HEK293 (cell line): ENCODE measurements around the gene RFC1.

Source experiments
- CTCF ChIA-PET: fragments of 350-600 bp; formaldehyde crosslinking; extraction: SDS; loops from one replicate; lab custom pipeline; 2021; ENCODE audit warnings: antibody characterized with exemption; lab: Yijun Ruan, JAX
- POLR2A ChIA-PET: fragments of 300-600 bp; formaldehyde crosslinking; extraction: SDS; loops from one replicate; lab custom pipeline; 2020; ENCODE audit warnings: antibody characterized with exemption, inconsistent platforms; lab: Yijun Ruan, JAX
- H3K27ac ChIP-seq: fragments of 200-500 bp; sonication (Bioruptor generic); 2 replicates; pipeline ENCODE4 v1.5.1; 2014; ENCODE audit warnings: low read depth, low read length, control low read depth, inconsistent platforms; ENCODE audit errors: extremely low read depth
- H3K36me3 ChIP-seq, 2 experiments: fragments of 200-500 bp in 1 of 2; sonication (Bioruptor generic) in 1 of 2; 1 replicate in 1 of 2; 2 replicates in 1 of 2; pipeline ENCODE4 v1.5.1; 2014 to 2017; ENCODE audit warnings: inconsistent platforms in 2 of 2, low read length in 2 of 2; ENCODE audit not compliant: control insufficient read depth in 2 of 2, insufficient read depth in 1 of 2
- H3K4me1 ChIP-seq: fragments of 200-500 bp; sonication (Bioruptor generic); 2 replicates; pipeline ENCODE4 v1.5.1; 2014; ENCODE audit warnings: mild to moderate bottlenecking, low read length, inconsistent platforms; ENCODE audit not compliant: control insufficient read depth, insufficient read depth
- H3K4me3 ChIP-seq: 2 replicates; pipeline ENCODE4 v1.5.1; 2011; ENCODE audit warnings: low read depth, mild to moderate bottlenecking, control low read depth, low read length, moderate library complexity
- H3K9me3 ChIP-seq: fragments of 200-500 bp; sonication (Bioruptor generic); 2 replicates; pipeline ENCODE4 v1.5.1; 2014; ENCODE audit warnings: low read depth, low read length, inconsistent platforms; ENCODE audit not compliant: control insufficient read depth, insufficient read depth
- BCL6B ChIP-seq: fragments of 450-650 bp; formaldehyde crosslinking; IDR thresholded peaks from 2 replicates; pipeline ENCODE4 v1.5.1; 2017; ENCODE audit warnings: missing biosample characterization, missing genetic modification characterization
- KLF8 ChIP-seq: fragments of 450-650 bp; formaldehyde crosslinking; IDR thresholded peaks from 2 replicates; pipeline ENCODE4 v1.5.1; 2016; ENCODE audit warnings: missing biosample characterization, missing genetic modification characterization
- RBAK ChIP-seq: fragments of 450-650 bp; formaldehyde crosslinking; IDR thresholded peaks from 2 replicates; pipeline ENCODE4 v1.5.1; 2016; ENCODE audit warnings: missing biosample characterization, missing genetic modification characterization
- REPIN1 ChIP-seq: fragments of 450-650 bp; formaldehyde crosslinking; IDR thresholded peaks from 2 replicates; pipeline ENCODE4 v1.5.1; 2017; ENCODE audit warnings: missing biosample characterization, missing genetic modification characterization, low read depth
- ZBTB21 ChIP-seq: fragments of 450-650 bp; formaldehyde crosslinking; IDR thresholded peaks from 2 replicates; pipeline ENCODE4 v1.5.1; 2017; ENCODE audit warnings: missing biosample characterization, missing genetic modification characterization
- ZBTB7A ChIP-seq: fragments of 450-650 bp; formaldehyde crosslinking; IDR thresholded peaks from 2 replicates; pipeline ENCODE4 v1.5.1; 2016; ENCODE audit warnings: low read depth, missing biosample characterization, missing genetic modification characterization
- ZNF121 ChIP-seq: fragments of 450-650 bp; formaldehyde crosslinking; IDR thresholded peaks from 2 replicates; pipeline ENCODE4 v1.5.1; 2016; ENCODE audit warnings: missing biosample characterization, missing genetic modification characterization
- ZNF157 ChIP-seq: fragments of 450-650 bp; formaldehyde crosslinking; IDR thresholded peaks from 2 replicates; pipeline ENCODE4 v1.5.1; 2016; ENCODE audit warnings: missing biosample characterization, missing genetic modification characterization
- ZNF175 ChIP-seq: fragments of 450-650 bp; formaldehyde crosslinking; IDR thresholded peaks from 2 replicates; pipeline ENCODE4 v1.5.1; 2016; ENCODE audit warnings: missing biosample characterization, missing genetic modification characterization
- ZNF239 ChIP-seq: fragments of 450-650 bp; formaldehyde crosslinking; IDR thresholded peaks from 2 replicates; pipeline ENCODE4 v1.5.1; 2016; ENCODE audit warnings: missing biosample characterization, missing genetic modification characterization
- ZNF324 ChIP-seq: fragments of 450-650 bp; formaldehyde crosslinking; IDR thresholded peaks from 2 replicates; pipeline ENCODE4 v1.5.1; 2016; ENCODE audit warnings: missing biosample characterization, missing genetic modification characterization
- ZNF354C ChIP-seq: fragments of 450-650 bp; formaldehyde crosslinking; IDR thresholded peaks from 2 replicates; pipeline ENCODE4 v1.5.1; 2016; ENCODE audit warnings: missing biosample characterization, missing genetic modification characterization, low read depth, borderline replicate concordance
- ZNF362 ChIP-seq: fragments of 450-650 bp; formaldehyde crosslinking; IDR thresholded peaks from 2 replicates; pipeline ENCODE4 v1.5.1; 2016; ENCODE audit warnings: missing biosample characterization, missing genetic modification characterization
- ZNF623 ChIP-seq: fragments of 450-650 bp; formaldehyde crosslinking; IDR thresholded peaks from 2 replicates; pipeline ENCODE4 v1.5.1; 2016; ENCODE audit warnings: missing biosample characterization, missing genetic modification characterization
- ZNF626 ChIP-seq: fragments of 450-650 bp; sonication (Bioruptor Pico); formaldehyde crosslinking; IDR thresholded peaks from 2 replicates; pipeline ENCODE4 v1.5.1; 2018; ENCODE audit warnings: missing biosample characterization, missing genetic modification characterization, inconsistent platforms
- ZNF670 ChIP-seq: fragments of 450-650 bp; formaldehyde crosslinking; IDR thresholded peaks from 2 replicates; pipeline ENCODE4 v1.5.1; 2016; ENCODE audit warnings: missing biosample characterization, missing genetic modification characterization, low read depth
- ZNF768 ChIP-seq: fragments of 450-650 bp; formaldehyde crosslinking; IDR thresholded peaks from 2 replicates; pipeline ENCODE4 v1.5.1; 2018; ENCODE audit warnings: missing biosample characterization, mild to moderate bottlenecking, missing genetic modification characterization
- TF ChIP-seq, protein P1 (sequence below): fragments of 450-650 bp; formaldehyde crosslinking; IDR thresholded peaks from 2 replicates; pipeline ENCODE4 v1.5.1; 2016; ENCODE audit warnings: missing biosample characterization, missing genetic modification characterization
- TF ChIP-seq, protein P2 (sequence below): fragments of 450-650 bp; formaldehyde crosslinking; IDR thresholded peaks from 2 replicates; pipeline ENCODE4 v1.5.1; 2017; ENCODE audit warnings: missing biosample characterization, mild to moderate bottlenecking, missing genetic modification characterization, moderate library complexity
- TF ChIP-seq, protein P3 (sequence below): fragments of 450-650 bp; formaldehyde crosslinking; IDR thresholded peaks from 2 replicates; pipeline ENCODE4 v1.5.1; 2016; ENCODE audit warnings: missing biosample characterization, missing genetic modification characterization

Gene RFC1

GRCh38 chr4:39365360-39365759 lies 802 bp downstream of the RFC1 start:
- Histone ChIP-seq H3K4me1 (no peaks in the 10 kb centered on the region), H3K9me3 (no peaks in the 10 kb centered on the region), H3K36me3 (no peaks in the 10 kb centered on the region; a peak in 1 of 3 replicates), H3K27ac (peak overlapping the region; percentile 75; the same call in 1 of the 2 replicates), H3K4me3 (peak overlapping the region; percentile 93)
- ChIA-PET POLR2A (interaction anchor here (0.6 kb wide), 1 partner anchor 1448 kb away, joined by 3 read pairs; no protein-coding TSS in a partner anchor), CTCF (no interaction called here)
- no peak for TF ChIP-seq ZNF626
- no peak for TF ChIP-seq ZBTB21 (tag by site-specific recombination)
- no peak for TF ChIP-seq ZBTB7A (tag by site-specific recombination)
- no peak for TF ChIP-seq ZNF670 (tag by site-specific recombination)
- TF ChIP-seq ZNF362: no peak
- TF ChIP-seq, protein P1, sequence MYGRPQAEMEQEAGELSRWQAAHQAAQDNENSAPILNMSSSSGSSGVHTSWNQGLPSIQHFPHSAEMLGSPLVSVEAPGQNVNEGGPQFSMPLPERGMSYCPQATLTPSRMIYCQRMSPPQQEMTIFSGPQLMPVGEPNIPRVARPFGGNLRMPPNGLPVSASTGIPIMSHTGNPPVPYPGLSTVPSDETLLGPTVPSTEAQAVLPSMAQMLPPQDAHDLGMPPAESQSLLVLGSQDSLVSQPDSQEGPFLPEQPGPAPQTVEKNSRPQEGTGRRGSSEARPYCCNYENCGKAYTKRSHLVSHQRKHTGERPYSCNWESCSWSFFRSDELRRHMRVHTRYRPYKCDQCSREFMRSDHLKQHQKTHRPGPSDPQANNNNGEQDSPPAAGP (tag by site-specific recombination): no peak
- no peak for TF ChIP-seq KLF8 (tag by site-specific recombination)
- no peak for TF ChIP-seq ZNF157 (tag by site-specific recombination)
- TF ChIP-seq ZNF175: no peak
- no peak for TF ChIP-seq REPIN1 (tag by site-specific recombination)
- TF ChIP-seq ZNF354C (tag by site-specific recombination): no peak
- TF ChIP-seq ZNF324 (tag by site-specific recombination): no peak
- no peak for TF ChIP-seq ZNF239 (tag by site-specific recombination)
- TF ChIP-seq, protein P2, sequence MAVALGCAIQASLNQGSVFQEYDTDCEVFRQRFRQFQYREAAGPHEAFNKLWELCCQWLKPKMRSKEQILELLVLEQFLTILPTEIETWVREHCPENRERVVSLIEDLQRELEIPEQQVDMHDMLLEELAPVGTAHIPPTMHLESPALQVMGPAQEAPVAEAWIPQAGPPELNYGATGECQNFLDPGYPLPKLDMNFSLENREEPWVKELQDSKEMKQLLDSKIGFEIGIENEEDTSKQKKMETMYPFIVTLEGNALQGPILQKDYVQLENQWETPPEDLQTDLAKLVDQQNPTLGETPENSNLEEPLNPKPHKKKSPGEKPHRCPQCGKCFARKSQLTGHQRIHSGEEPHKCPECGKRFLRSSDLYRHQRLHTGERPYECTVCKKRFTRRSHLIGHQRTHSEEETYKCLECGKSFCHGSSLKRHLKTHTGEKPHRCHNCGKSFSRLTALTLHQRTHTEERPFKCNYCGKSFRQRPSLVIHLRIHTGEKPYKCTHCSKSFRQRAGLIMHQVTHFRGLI (tag by site-specific recombination): no peak
- no peak for TF ChIP-seq RBAK
- TF ChIP-seq, protein P3, sequence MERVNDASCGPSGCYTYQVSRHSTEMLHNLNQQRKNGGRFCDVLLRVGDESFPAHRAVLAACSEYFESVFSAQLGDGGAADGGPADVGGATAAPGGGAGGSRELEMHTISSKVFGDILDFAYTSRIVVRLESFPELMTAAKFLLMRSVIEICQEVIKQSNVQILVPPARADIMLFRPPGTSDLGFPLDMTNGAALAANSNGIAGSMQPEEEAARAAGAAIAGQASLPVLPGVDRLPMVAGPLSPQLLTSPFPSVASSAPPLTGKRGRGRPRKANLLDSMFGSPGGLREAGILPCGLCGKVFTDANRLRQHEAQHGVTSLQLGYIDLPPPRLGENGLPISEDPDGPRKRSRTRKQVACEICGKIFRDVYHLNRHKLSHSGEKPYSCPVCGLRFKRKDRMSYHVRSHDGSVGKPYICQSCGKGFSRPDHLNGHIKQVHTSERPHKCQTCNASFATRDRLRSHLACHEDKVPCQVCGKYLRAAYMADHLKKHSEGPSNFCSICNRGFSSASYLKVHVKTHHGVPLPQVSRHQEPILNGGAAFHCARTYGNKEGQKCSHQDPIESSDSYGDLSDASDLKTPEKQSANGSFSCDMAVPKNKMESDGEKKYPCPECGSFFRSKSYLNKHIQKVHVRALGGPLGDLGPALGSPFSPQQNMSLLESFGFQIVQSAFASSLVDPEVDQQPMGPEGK (tag by site-specific recombination): no peak
- TF ChIP-seq ZNF768 (tag by site-specific recombination): no peak
- TF ChIP-seq ZNF623 (tag by site-specific recombination): no peak

GRCh38 chr4:39363773-39364393 lies 2.3 kb downstream of the RFC1 start:
- CTCF ChIA-PET: no interaction called here

More at GRCh38 chr4:39363773-39364393, 2.3 kb downstream of the RFC1 start:
- TF ChIP-seq ZNF121: 0 out of 2 replicates have a peak, but pooled peaks have one; percentile 12
- TF ChIP-seq BCL6B (tag by site-specific recombination): no peak
- Histone ChIP-seq H3K4me1 (no peaks in the 10 kb centered on the region), H3K27ac (no peak overlapping the region), H3K9me3 (no peaks in the 10 kb centered on the region), H3K36me3 (no peaks in the 10 kb centered on the region; a peak in 1 of 3 replicates), H3K4me3 (no peak overlapping the region)
- POLR2A ChIA-PET: interaction anchor here (0.6 to 2.0 kb wide), 2 partner anchors 95 to 580 kb away, joined by 5 to 8 read pairs; partner anchors contain the start of genes LIAS and RPL9
